ENCODE data around the gene GPR137.

GRCh38 chr11:64323373-64323772 is 37.7 kb downstream of the GPR137 start:
- TF ChIP-seq TARDBP (IDR thresholded peaks at IDR 0.05) (no peak), ZNF384 (IDR thresholded peaks at IDR 0.05) (no peak), SP1 (IDR thresholded peaks at IDR 0.05) (no peak), ARNT (IDR thresholded peaks at IDR 0.05) (no peak), BHLHE40 (IDR thresholded peaks at IDR 0.05; ENCODE audit: borderline replicate concordance) (no peak), L3MBTL2 (conservative IDR thresholded peaks at IDR 0.05) (no peak), FOXM1 (IDR thresholded peaks at IDR 0.05; ENCODE audit: borderline replicate concordance) (no peak), ELF4 (IDR thresholded peaks at IDR 0.05) (no peak), FOXA1 (IDR thresholded peaks at IDR 0.05) (no peak)

All from HEK293T (cell line).